ENCODE data around the gene MACROH2A2. TPM values are rescaled to one million over a fixed set of nuclear protein-coding genes. Genes with fewer than 3 reads are reported as not detected.
A peak's percentile ranks its signal among the peaks of the same experiment; 100 is the strongest.
"Not testable (repeated sequence)": the region's sequence is repeated elsewhere in the genome, so short reads cannot be mapped to it uniquely, and the experiment has no call there.

The MACROH2A2 gene
- total and polyA plus RNA-seq, 4 experiments from 2014 or later: 4.6 to 5.6 (median 5.1) TPM

DNA sequence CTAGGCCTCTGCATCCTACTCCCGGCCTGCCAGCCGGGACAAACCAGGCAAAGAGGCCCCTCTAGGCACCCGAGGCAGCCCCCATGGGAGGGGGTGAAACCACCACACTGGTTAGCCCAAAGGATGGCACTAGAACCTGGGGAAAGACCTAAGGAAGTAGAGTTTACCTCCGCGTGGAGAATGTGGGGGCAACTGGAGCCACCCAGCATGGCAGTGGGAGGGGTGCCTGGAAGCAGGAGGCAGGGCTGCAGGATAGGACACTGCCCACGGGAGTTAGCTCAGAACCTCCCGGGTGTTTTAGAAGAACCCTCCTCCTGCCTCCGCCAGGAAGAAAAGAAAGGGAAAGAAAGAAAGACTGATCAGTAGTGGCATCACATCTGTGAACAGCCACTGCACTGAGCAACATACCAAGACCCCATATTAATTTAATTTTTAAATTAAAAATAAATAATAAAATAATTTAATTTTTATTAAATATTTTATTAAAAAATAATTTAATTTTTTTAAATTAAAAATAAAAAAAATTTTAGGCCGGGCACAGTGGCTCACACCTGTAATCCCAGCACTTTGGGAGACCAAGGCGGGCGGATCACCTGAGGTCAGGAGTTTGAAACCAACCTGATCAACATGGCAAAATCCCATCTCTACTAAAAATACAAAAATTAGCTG, 68.8 kb downstream of the MACROH2A2 start:
- CTCF ChIA-PET (ENCODE audit: partially characterized antibody): interaction anchor here (1.0 to 1.5 kb wide), 3 partner anchors 15 to 29 kb away, joined by 3 to 5 read pairs (median 3); no protein-coding TSS in a partner anchor
- H3K4me3 ChIP-seq (ENCODE audit: low read length in 2 of 2): no peak overlapping the region
- no peaks in the 10 kb centered on the region for H3K9me3 ChIP-seq (ENCODE audit: control insufficient read depth in 1 of 2, low read length in 2 of 2)
- no peaks in the 10 kb centered on the region for H3K27me3 ChIP-seq (ENCODE audit: insufficient read depth, low read length)
- no peaks in the 10 kb centered on the region for H3K36me3 ChIP-seq (ENCODE audit: insufficient read depth, low read length)
- H3K4me1 ChIP-seq (ENCODE audit: insufficient read depth, low read length): peaks cover 3% of the 10 kb centered on the region
- peaks cover 0 to 3% of the 10 kb centered on the region in 2 donors for H3K36me3 Mint-ChIP-seq
- peaks cover 0 to 2% (median under 1%) of the 10 kb centered on the region in 4 donors for H3K4me1 Mint-ChIP-seq
- DNase-seq: no peak
- intact Hi-C loops (cut with micrococcal nuclease): no loop called here
- H3K27ac Mint-ChIP-seq: no peak overlapping the region
- POLR2A ChIA-PET (ENCODE audit: partially characterized antibody): no interaction called here
- H3K27me3 Mint-ChIP-seq: no peaks in the 10 kb centered on the region
- no peak overlapping the region for H3K27ac ChIP-seq (ENCODE audit: low read depth, low read length)
- H3K9me3 Mint-ChIP-seq: no peaks in the 10 kb centered on the region
- H3K4me3 Mint-ChIP-seq: no peak overlapping the region

DNA sequence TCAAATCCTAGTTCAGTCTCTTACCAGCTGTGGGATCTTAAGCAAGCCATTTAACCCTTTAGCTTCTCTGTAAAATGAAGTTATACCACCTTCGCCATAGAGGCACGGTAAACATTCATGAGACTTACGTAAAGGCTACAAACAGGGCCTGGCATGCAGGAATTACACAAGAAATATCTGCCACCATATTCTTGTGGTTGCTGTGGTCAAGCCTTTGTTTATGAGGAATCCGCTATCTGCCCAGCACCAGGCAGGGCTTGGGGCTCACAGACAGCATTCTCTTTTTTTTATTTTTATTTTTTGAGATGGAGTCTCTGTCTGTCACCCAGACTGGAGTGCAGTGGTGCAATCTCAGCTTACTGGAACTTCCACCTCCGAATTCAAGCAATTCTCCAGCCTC, 70.1 kb downstream of the MACROH2A2 start:
- no peak overlapping the region for H3K27ac Mint-ChIP-seq
- no peaks in the 10 kb centered on the region for H3K4me1 Mint-ChIP-seq
- H3K27me3 Mint-ChIP-seq: no peaks in the 10 kb centered on the region
- no peak overlapping the region for H3K4me3 ChIP-seq (ENCODE audit: low read length in 2 of 2)
- no peaks in the 10 kb centered on the region for H3K36me3 ChIP-seq (ENCODE audit: insufficient read depth, low read length)
- peaks cover 0 to 3% of the 10 kb centered on the region in 2 donors for H3K36me3 Mint-ChIP-seq
- intact Hi-C loops (cut with micrococcal nuclease): no loop called here
- no peak for DNase-seq
- ChIA-PET CTCF (ENCODE audit: partially characterized antibody) (interaction anchor here (1.0 to 1.5 kb wide), 3 partner anchors 17 to 30 kb away, joined by 3 read pairs; partner anchors contain the start of gene TYSND1), POLR2A (ENCODE audit: partially characterized antibody) (no interaction called here)
- H3K27ac ChIP-seq (ENCODE audit: low read depth, low read length): no peak overlapping the region
- no peaks in the 10 kb centered on the region for H3K9me3 Mint-ChIP-seq
- H3K4me1 ChIP-seq (ENCODE audit: insufficient read depth, low read length): no peaks in the 10 kb centered on the region
- H3K9me3 ChIP-seq (ENCODE audit: control insufficient read depth in 1 of 2, low read length in 2 of 2): no peaks in the 10 kb centered on the region
- no peaks in the 10 kb centered on the region for H3K27me3 ChIP-seq (ENCODE audit: insufficient read depth, low read length)
- no peak overlapping the region for H3K4me3 Mint-ChIP-seq

DNA sequence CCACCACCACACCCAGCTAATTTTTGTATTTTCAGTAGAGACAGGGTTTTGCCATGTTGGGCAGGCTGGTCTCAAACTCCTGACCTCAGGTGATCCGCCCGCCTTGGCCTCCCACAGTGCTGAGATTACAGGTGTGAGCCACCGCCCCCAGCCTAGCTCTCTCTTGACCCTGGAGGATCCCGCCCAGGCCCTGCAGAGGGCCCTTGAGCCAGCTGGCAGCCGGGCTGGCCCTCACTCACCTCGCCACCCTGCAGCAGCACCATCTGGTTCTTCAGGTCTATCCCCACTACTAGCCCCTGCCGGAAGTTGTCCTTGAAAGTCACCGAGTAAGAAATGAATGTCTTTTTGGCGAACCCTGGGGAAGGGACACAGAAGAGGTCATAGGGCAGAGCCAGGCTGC, 70.5 kb downstream of the MACROH2A2 start:
- H3K27ac ChIP-seq (ENCODE audit: low read depth, low read length); POLR2A ChIA-PET (ENCODE audit: partially characterized antibody); H3K27me3 ChIP-seq (ENCODE audit: insufficient read depth, low read length); H3K4me3 ChIP-seq (ENCODE audit: low read length in 2 of 2); H3K36me3 Mint-ChIP-seq; H3K4me3 Mint-ChIP-seq; H3K4me1 ChIP-seq (ENCODE audit: insufficient read depth, low read length); H3K9me3 Mint-ChIP-seq; H3K36me3 ChIP-seq (ENCODE audit: insufficient read depth, low read length); intact Hi-C loops (cut with micrococcal nuclease); DNase-seq; H3K27ac Mint-ChIP-seq; H3K4me1 Mint-ChIP-seq; H3K9me3 ChIP-seq (ENCODE audit: control insufficient read depth in 1 of 2, low read length in 2 of 2); H3K27me3 Mint-ChIP-seq: not testable (repeated sequence)
- CTCF ChIA-PET (ENCODE audit: partially characterized antibody): interaction anchor here (1.0 to 1.5 kb wide), 3 partner anchors 13 to 31 kb away, joined by 3 read pairs; partner anchors contain the start of gene TYSND1

DNA sequence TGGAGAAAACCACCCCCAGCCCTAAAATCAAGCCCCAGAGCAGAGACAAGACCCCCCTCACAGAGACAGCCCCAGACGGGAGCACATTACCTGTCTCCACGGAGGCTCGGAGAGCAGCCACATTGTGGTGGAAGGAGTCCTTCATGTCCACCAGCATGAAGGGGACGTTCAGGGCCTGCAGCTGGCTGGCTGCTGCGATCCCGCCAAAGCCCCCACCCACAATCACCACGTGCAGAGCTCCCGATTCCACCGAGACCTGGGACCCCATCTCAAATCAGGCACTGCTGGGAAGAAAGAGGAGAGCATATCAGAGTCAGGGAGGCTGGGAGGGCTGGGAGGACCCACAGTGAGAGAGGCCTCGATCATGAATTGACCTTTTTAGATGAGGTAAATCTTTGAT, 71.2 kb downstream of the MACROH2A2 start:
- H3K4me1 Mint-ChIP-seq: no peaks in the 10 kb centered on the region
- intact Hi-C loops (cut with micrococcal nuclease): no loop called here
- Histone ChIP-seq H3K27ac (ENCODE audit: low read depth, low read length) (no peak overlapping the region), H3K4me3 (ENCODE audit: low read length in 2 of 2) (no peak overlapping the region), H3K9me3 (ENCODE audit: control insufficient read depth in 1 of 2, low read length in 2 of 2) (no peaks in the 10 kb centered on the region), H3K27me3 (ENCODE audit: insufficient read depth, low read length) (no peaks in the 10 kb centered on the region), H3K36me3 (ENCODE audit: insufficient read depth, low read length) (no peaks in the 10 kb centered on the region), H3K4me1 (ENCODE audit: insufficient read depth, low read length) (no peaks in the 10 kb centered on the region)
- H3K27ac Mint-ChIP-seq: no peak overlapping the region
- H3K4me3 Mint-ChIP-seq: no peak overlapping the region
- ChIA-PET POLR2A (ENCODE audit: partially characterized antibody) (no interaction called here), CTCF (ENCODE audit: partially characterized antibody) (interaction anchor here (1.0 kb wide), 1 partner anchor 12 kb away, joined by 3 read pairs; no protein-coding TSS in a partner anchor)
- H3K36me3 Mint-ChIP-seq: peaks cover 0 to 1% of the 10 kb centered on the region in 2 donors
- H3K9me3 Mint-ChIP-seq: no peaks in the 10 kb centered on the region
- no peaks in the 10 kb centered on the region for H3K27me3 Mint-ChIP-seq
- DNase-seq: no peak

DNA sequence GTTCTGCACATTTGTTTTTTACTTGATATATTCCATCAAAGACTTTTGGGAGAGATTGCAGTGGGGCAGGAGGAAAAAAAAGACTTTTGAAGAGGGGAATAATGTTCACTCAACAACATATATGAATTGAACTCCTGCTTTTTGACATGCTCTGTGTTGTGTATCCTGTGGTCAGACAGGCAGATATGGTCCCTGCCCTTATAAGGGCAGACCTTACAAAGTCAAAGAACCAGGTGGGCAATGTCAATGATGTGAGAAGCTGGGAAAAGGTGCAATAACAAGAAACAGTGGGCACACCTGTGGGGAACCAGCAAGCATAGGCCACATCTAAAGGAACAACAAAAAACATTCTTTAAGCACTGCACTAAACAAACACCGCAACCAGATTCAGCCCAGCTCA, 71.8 kb downstream of the MACROH2A2 start:
- Mint-ChIP-seq H3K4me1 (no peaks in the 10 kb centered on the region), H3K27ac (peak overlapping the region in 2 of 7 donors; percentile 53 to 80), H3K9me3 (no peaks in the 10 kb centered on the region), H3K4me3 (no peak overlapping the region), H3K36me3 (peaks cover 0 to 1% of the 10 kb centered on the region in 2 donors), H3K27me3 (no peaks in the 10 kb centered on the region)
- no peak overlapping the region for H3K4me3 ChIP-seq (ENCODE audit: low read length in 2 of 2)
- DNase-seq: no peak
- H3K27ac ChIP-seq (ENCODE audit: low read depth, low read length): no peak overlapping the region
- POLR2A ChIA-PET (ENCODE audit: partially characterized antibody): no interaction called here
- no peaks in the 10 kb centered on the region for H3K27me3 ChIP-seq (ENCODE audit: insufficient read depth, low read length)
- H3K9me3 ChIP-seq (ENCODE audit: control insufficient read depth in 1 of 2, low read length in 2 of 2): no peaks in the 10 kb centered on the region
- intact Hi-C loops (cut with micrococcal nuclease): no loop called here
- H3K36me3 ChIP-seq (ENCODE audit: insufficient read depth, low read length): no peaks in the 10 kb centered on the region
- CTCF ChIA-PET (ENCODE audit: partially characterized antibody): interaction anchor here (0.6 to 0.9 kb wide), 2 partner anchors 22 to 28 kb away, joined by 3 read pairs; partner anchors contain the start of gene TYSND1
- no peaks in the 10 kb centered on the region for H3K4me1 ChIP-seq (ENCODE audit: insufficient read depth, low read length)

DNA sequence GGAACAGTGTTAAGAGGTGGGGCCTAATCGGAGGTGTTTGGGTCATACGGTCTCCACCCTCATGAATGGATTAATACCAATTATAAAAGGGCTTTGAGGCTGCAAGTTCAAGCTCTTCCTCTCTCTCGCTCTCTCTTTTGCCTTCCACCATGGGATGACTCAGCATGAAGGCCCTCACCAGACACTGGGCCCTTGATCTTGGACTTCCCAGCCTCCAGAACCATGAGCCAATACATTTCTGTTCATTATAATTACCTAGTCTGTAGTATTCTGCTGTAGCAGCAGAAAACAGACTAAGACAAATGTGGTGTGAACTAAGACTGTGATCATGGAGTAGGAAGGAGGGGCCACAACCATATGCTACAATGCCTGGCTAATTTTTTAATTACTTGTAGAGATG, 72.3 kb downstream of the MACROH2A2 start:
- no peaks in the 10 kb centered on the region for H3K4me1 ChIP-seq (ENCODE audit: insufficient read depth, low read length)
- intact Hi-C loops (cut with micrococcal nuclease): no loop called here
- peaks cover 0 to 1% of the 10 kb centered on the region in 2 donors for H3K36me3 Mint-ChIP-seq
- H3K4me3 Mint-ChIP-seq: no peak overlapping the region
- DNase-seq: no peak
- no peak overlapping the region for H3K4me3 ChIP-seq (ENCODE audit: low read length in 2 of 2)
- ChIA-PET POLR2A (ENCODE audit: partially characterized antibody) (no interaction called here), CTCF (ENCODE audit: partially characterized antibody) (interaction anchor here (0.6 to 0.9 kb wide), 3 partner anchors 9 to 29 kb away, joined by 3 read pairs; partner anchors contain the start of gene TYSND1)
- H3K27me3 Mint-ChIP-seq: no peaks in the 10 kb centered on the region
- H3K27ac ChIP-seq (ENCODE audit: low read depth, low read length): no peak overlapping the region
- no peaks in the 10 kb centered on the region for H3K4me1 Mint-ChIP-seq
- peak overlapping the region in 1 of 7 donors; percentile 15 for H3K27ac Mint-ChIP-seq
- no peaks in the 10 kb centered on the region for H3K27me3 ChIP-seq (ENCODE audit: insufficient read depth, low read length)
- no peaks in the 10 kb centered on the region for H3K9me3 ChIP-seq (ENCODE audit: control insufficient read depth in 1 of 2, low read length in 2 of 2)
- H3K9me3 Mint-ChIP-seq: no peaks in the 10 kb centered on the region
- no peaks in the 10 kb centered on the region for H3K36me3 ChIP-seq (ENCODE audit: insufficient read depth, low read length)

DNA sequence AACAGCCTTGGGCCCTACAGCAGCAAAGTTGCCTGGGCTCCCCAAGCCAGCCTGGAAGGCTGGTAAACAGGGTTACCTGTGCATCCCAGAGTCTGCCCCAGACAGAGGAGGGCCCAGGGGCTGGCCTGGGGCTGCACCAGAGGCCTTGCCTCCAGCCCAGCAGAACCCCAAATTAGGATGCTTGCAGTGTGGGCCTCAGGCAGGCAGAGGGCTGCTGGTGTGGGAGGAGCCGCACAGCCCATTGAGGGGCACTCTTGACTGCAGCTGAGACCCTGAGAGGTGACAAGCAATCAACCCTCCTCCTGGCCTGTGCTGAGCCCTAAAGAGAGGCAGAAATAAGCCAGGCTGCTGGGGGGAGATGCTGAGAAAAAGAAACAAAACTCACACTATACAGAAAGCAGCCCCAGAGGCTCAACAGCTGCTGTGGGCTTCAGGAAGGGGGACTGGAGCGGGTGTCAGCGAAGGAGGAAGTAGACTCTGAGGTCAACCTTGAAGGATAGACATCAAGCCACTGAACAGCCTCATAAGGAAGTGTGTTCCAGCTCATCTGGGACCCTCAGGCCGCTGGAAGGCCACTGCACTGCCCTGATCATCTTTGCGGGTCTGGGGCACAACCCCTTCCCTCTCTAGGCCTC, 73.4 kb downstream of the MACROH2A2 start:
- no peak overlapping the region for H3K4me3 Mint-ChIP-seq
- Histone ChIP-seq H3K36me3 (ENCODE audit: insufficient read depth, low read length) (no peaks in the 10 kb centered on the region), H3K27ac (ENCODE audit: low read depth, low read length) (no peak overlapping the region), H3K9me3 (ENCODE audit: control insufficient read depth in 1 of 2, low read length in 2 of 2) (no peaks in the 10 kb centered on the region), H3K27me3 (ENCODE audit: insufficient read depth, low read length) (no peaks in the 10 kb centered on the region), H3K4me1 (ENCODE audit: insufficient read depth, low read length) (no peaks in the 10 kb centered on the region), H3K4me3 (ENCODE audit: low read length in 2 of 2) (no peak overlapping the region)
- peaks cover 0 to 4% of the 10 kb centered on the region in 2 donors for H3K36me3 Mint-ChIP-seq
- ChIA-PET CTCF (ENCODE audit: partially characterized antibody) (interaction anchor here (2.6 to 5.5 kb wide), 2 partner anchors 10 to 20 kb away, joined by 11 to 27 read pairs; partner anchors contain the start of gene TYSND1), POLR2A (ENCODE audit: partially characterized antibody) (no interaction called here)
- H3K27me3 Mint-ChIP-seq: no peaks in the 10 kb centered on the region
- intact Hi-C loops (cut with micrococcal nuclease): no loop called here
- no peak overlapping the region for H3K27ac Mint-ChIP-seq
- no peak for DNase-seq
- H3K9me3 Mint-ChIP-seq: no peaks in the 10 kb centered on the region
- H3K4me1 Mint-ChIP-seq: peaks cover 0 to 5% (median 0%) of the 10 kb centered on the region in 4 donors
